Stomach (tissue), 4 donors: ENCODE data around the gene NAT9.

Experiments
- CTCF ChIP-seq, 7 experiments: fragments of 450-650 bp in 4 of 7; fragments of 200-600 bp in 3 of 7; sonication (generic) in 3 of 7; IDR thresholded peaks; one replicate each; pipeline ENCODE4 v1.5.1; 2016 to 2019; ENCODE audit warnings: antibody characterized with exemption in 7 of 7, control low read depth in 2 of 7, mild to moderate bottlenecking in 1 of 7
- EP300 ChIP-seq: sonication (generic); formaldehyde crosslinking; IDR thresholded peaks from one replicate; pipeline ENCODE4 v1.6.1; 2017; ENCODE audit warnings: antibody characterized with exemption
- POLR2A ChIP-seq, 4 donors: fragments of 450-650 bp; IDR thresholded peaks; one replicate each; pipeline ENCODE4 v1.6.1; 2016; ENCODE audit warnings: antibody characterized with exemption in 4 of 4, control low read depth in 2 of 4, mild to moderate bottlenecking in 1 of 4, moderate library complexity in 1 of 4
- POLR2AphosphoS5 ChIP-seq, 3 donors: sonication (generic); formaldehyde crosslinking; IDR thresholded peaks; one replicate each; pipeline ENCODE4 v1.6.1; 2016; ENCODE audit warnings: antibody characterized with exemption in 3 of 3

GRCh38 chr17:74759243-74759801, 16.8 kb downstream of the NAT9 start:
- TF ChIP-seq CTCF (IDR thresholded peaks at IDR 0.05) (no peak), POLR2A (IDR thresholded peaks at IDR 0.05) (no peak), EP300 (no peak), POLR2AphosphoS5 (IDR thresholded peaks at IDR 0.05) (no peak)
